Neural cell (in vitro differentiated cells): ENCODE results near the gene CCER1.

Experiments used
- CTCF ChIP-seq: fragments of 450-650 bp; IDR thresholded peaks from 2 replicates; pipeline ENCODE4 v1.5.1; 2014; ENCODE audit warnings: antibody characterized with exemption, mild to moderate bottlenecking, moderate library complexity; ENCODE audit not compliant: poor library complexity, severe bottlenecking
- EP300 ChIP-seq: fragments of 450-650 bp; conservative IDR thresholded peaks from 2 replicates; pipeline ENCODE4 v1.6.1; 2014; ENCODE audit warnings: antibody characterized with exemption, mild to moderate bottlenecking, moderate library complexity; ENCODE audit not compliant: poor library complexity, severe bottlenecking
- EZH2 ChIP-seq: fragments of 200-600, 300-800 bp; shearing (Covaris generic), sonication (generic); IDR thresholded peaks from 2 replicates; pipeline ENCODE4 v1.6.1; 2014; ENCODE audit warnings: antibody characterized with exemption, low read length, borderline replicate concordance, mild to moderate bottlenecking; ENCODE audit not compliant: insufficient read depth, poor library complexity, severe bottlenecking

- TF ChIP-seq CTCF (no peak), EZH2 (no peak), EP300 (no peak)
Measured at GRCh38 chr12:90987520-90987919, 32.5 kb upstream of the CCER1 start.
